Superior temporal gyrus (tissue), 1 donor: ENCODE measurements around the gene TTBK1.
A peak's percentile ranks its signal among the peaks of the same experiment; 100 is the strongest.

Source experiments
- DNase-seq: peaks from one replicate; pipeline ENCODE4 v3.0.0-alpha.2; 2016; ENCODE audit errors: extremely low spot score

TTBK1 gene

GRCh38 chr6:43304882-43305281 is 61.6 kb downstream of the TTBK1 start:
- DNase-seq: no peak

GRCh38 chr6:43306086-43306485 is 62.8 kb downstream of the TTBK1 start:
- no peak for DNase-seq

GRCh38 chr6:43307451-43308100 is 64.3 kb downstream of the TTBK1 start:
- no peak for DNase-seq

- no peak for DNase-seq
Observed at GRCh38 chr6:43308101-43308989, 65.1 kb downstream of the TTBK1 start, which contains the start of gene CRIP3. Gene CRIP3, minus strand, starts transcription at chr6:43308826. Its CDS starts 34 bp downstream, at chr6:43308792.

GRCh38 chr6:43308990-43309477 is 65.8 kb downstream of the TTBK1 start:
- no peak for DNase-seq

GRCh38 chr6:43310134-43310533 is 66.9 kb downstream of the TTBK1 start:
- no peak for DNase-seq

- no peak for DNase-seq
Observed at GRCh38 chr6:43310624-43311023, 67.3 kb downstream of the TTBK1 start.

- no peak for DNase-seq
Observed at GRCh38 chr6:43311666-43312065, 68.4 kb downstream of the TTBK1 start.

- DNase-seq: no peak
Observed at GRCh38 chr6:43313813-43314212, 70.5 kb downstream of the TTBK1 start.

GRCh38 chr6:43318011-43318410 is 74.7 kb downstream of the TTBK1 start:
- no peak for DNase-seq

- no peak for DNase-seq
Observed at GRCh38 chr6:43325876-43326275, 82.6 kb downstream of the TTBK1 start.

GRCh38 chr6:43328528-43328927 is 85.2 kb downstream of the TTBK1 start:
- DNase-seq: no peak

- DNase-seq: no peak
Observed at GRCh38 chr6:43331470-43331869, 88.2 kb downstream of the TTBK1 start.

GRCh38 chr6:43331891-43332290 is 88.6 kb downstream of the TTBK1 start:
- no peak for DNase-seq

- DNase-seq: peak; percentile 47
Observed at GRCh38 chr6:43334466-43335095, 91.3 kb downstream of the TTBK1 start.

- no peak for DNase-seq
Observed at GRCh38 chr6:43335469-43335868, 92.2 kb downstream of the TTBK1 start.

- peak; percentile 51 for DNase-seq
Observed at GRCh38 chr6:43336382-43336781, 93.1 kb downstream of the TTBK1 start.
